ENCODE measurements around the gene TTC24. TPM values are rescaled to one million over a fixed set of nuclear protein-coding genes. Genes with fewer than 3 reads are reported as not detected.
"Not testable (repeated sequence)": the region's sequence is repeated elsewhere in the genome, so short reads cannot be mapped to it uniquely, and the experiment has no call there.

The TTC24 gene
- total and polyA plus RNA-seq, 4 donors = 0.36 TPM; not detected in 3

DNA sequence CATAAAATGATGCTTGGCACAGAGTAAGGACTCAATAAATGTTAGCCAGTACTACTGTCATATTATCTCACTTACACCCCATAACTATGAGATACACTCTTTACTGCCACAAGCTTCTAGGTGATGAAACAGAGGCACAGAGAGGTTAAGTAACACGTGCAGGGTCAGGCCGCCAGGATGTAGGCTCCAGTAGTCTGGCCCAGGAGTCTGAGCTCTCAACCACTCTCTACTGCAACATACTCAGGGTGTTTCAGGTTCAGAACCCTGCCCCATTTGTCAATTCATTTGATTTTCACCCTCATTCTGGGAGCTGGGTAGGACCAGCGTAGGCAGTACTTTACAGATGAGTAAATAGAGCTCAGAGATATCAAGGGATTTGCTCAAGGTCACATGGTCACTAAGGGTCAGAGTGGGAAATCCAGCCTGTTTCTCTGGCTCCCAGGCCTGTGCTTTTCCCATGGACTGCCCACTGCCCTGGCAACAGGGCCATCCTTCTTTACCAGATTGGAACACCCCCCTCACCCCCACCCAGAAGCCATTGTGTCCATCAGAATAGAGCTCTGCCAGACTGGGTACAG lies 28.4 kb upstream of the TTC24 start:
- DNase-seq = no peak
- Histone ChIP-seq H3K27me3 (ENCODE audit: control insufficient read depth in 1 of 2, insufficient read depth in 2 of 2, low read length in 1 of 2) (no peaks in the 10 kb centered on the region), H3K36me3 (ENCODE audit: control insufficient read depth in 1 of 2, insufficient read depth in 2 of 2, low read length in 1 of 2) (no peaks in the 10 kb centered on the region), H3K4me3 (ENCODE audit: low read length in 2 of 2) (no peak overlapping the region), H3K4me1 (ENCODE audit: control insufficient read depth in 1 of 2, insufficient read depth in 2 of 2, low read length in 2 of 2) (no peaks in the 10 kb centered on the region), H3K9me3 (ENCODE audit: control insufficient read depth, low read length) (no peaks in the 10 kb centered on the region), H3K27ac (ENCODE audit: low read depth in 1 of 2, low read length in 2 of 2) (no peak overlapping the region)
- intact Hi-C loops (cut with DNase I) = no loop called here
- 93 to 94% methylated on average over 3 of the region's 3 CpGs for WGBS, 2 donors
- no peak for ATAC-seq (ENCODE audit: low FRiP score)

DNA sequence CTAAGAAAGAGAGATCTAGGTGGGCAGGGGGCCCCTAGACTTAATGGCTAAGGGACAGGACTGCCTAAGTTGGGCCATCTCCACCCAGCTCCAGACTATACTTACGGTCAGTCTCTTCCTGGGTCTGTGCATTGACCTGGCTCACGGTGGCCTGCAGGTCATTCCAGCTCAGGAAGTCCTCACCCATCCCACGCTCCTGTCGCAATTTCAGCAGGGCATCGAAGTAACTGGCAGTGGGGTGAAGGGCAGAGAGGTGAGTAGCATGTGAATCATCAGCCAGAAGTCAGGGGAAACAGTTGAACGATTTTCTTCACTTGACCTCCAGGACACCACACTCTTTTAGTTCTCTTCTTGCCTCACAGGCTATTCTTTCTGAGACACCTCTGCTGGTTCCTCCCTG lies 27.7 kb upstream of the TTC24 start:
- intact Hi-C loops (cut with DNase I) = no loop called here
- no peak overlapping the region for H3K4me3 ChIP-seq (ENCODE audit: low read length in 2 of 2)
- no peaks in the 10 kb centered on the region for H3K27me3 ChIP-seq (ENCODE audit: control insufficient read depth in 1 of 2, insufficient read depth in 2 of 2, low read length in 1 of 2)
- no peaks in the 10 kb centered on the region for H3K9me3 ChIP-seq (ENCODE audit: control insufficient read depth, low read length)
- WGBS, 2 donors = 96 to 97% methylated on average over 6 of the region's 6 CpGs
- no peaks in the 10 kb centered on the region for H3K36me3 ChIP-seq (ENCODE audit: control insufficient read depth in 1 of 2, insufficient read depth in 2 of 2, low read length in 1 of 2)
- H3K27ac ChIP-seq (ENCODE audit: low read depth in 1 of 2, low read length in 2 of 2) = no peak overlapping the region
- no peaks in the 10 kb centered on the region for H3K4me1 ChIP-seq (ENCODE audit: control insufficient read depth in 1 of 2, insufficient read depth in 2 of 2, low read length in 2 of 2)
- no peak for ATAC-seq (ENCODE audit: low FRiP score)
- DNase-seq = peak in 1 of 2 donors; percentile 6

DNA sequence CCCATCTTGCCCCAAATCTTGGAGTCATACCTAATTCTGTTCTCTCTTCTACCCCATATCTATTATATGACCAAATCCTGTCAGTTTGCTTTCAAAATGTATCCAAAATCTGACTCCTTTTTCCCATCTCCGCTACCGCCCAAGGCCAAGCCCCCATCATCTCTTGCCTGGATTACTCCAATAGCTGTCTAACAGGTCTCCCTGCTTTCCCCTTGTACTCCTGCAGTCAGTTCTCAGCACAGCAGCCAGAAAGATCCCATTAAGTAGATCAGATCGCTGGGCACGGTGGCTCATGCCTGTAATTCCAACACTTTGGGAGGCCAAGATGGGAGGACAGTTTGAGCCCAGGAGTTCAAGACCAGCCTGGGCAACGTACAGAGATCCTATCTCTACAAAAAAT lies 27.0 kb upstream of the TTC24 start:
- no peak overlapping the region for H3K4me3 ChIP-seq (ENCODE audit: low read length in 2 of 2)
- WGBS, 2 donors = 76 to 77% methylated on average over 5 of the region's 5 CpGs
- intact Hi-C loops (cut with DNase I) = no loop called here

DNA sequence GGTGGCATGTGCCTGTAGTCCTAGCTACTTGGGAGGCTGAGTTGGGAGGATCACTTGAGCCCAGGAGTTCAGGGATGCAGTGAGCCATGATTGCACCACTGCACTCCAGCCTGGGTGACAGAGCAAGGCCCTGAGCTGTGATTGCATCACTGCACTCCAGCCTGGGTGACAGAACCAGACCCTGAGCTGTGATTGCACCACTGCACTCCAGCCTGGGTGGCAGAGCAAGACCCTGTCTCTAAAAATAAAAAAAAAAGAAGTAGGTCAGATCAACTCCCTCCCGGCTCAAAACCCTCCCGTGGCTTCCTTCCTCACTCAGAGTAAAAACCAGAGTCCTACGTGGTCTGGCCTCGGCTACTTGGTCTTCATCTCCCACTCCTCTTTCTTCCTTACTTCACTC lies 26.6 kb upstream of the TTC24 start:
- peak in 1 of 2 donors; percentile 72 for DNase-seq
- H3K4me1 ChIP-seq (ENCODE audit: control insufficient read depth in 1 of 2, insufficient read depth in 2 of 2, low read length in 2 of 2); intact Hi-C loops (cut with DNase I); H3K36me3 ChIP-seq (ENCODE audit: control insufficient read depth in 1 of 2, insufficient read depth in 2 of 2, low read length in 1 of 2); H3K27me3 ChIP-seq (ENCODE audit: control insufficient read depth in 1 of 2, insufficient read depth in 2 of 2, low read length in 1 of 2); H3K4me3 ChIP-seq (ENCODE audit: low read length in 2 of 2); H3K9me3 ChIP-seq (ENCODE audit: control insufficient read depth, low read length); H3K27ac ChIP-seq (ENCODE audit: low read depth in 1 of 2, low read length in 2 of 2): not testable (repeated sequence)
- 95 to 100% methylated on average over 4 of the region's 4 CpGs for WGBS, 2 donors
- peak; percentile 39 for ATAC-seq (ENCODE audit: low FRiP score)

More for the DNA sequence above, 27.0 kb upstream of the TTC24 start:
- Histone ChIP-seq H3K4me1 (ENCODE audit: control insufficient read depth in 1 of 2, insufficient read depth in 2 of 2, low read length in 2 of 2) (no peaks in the 10 kb centered on the region), H3K9me3 (ENCODE audit: control insufficient read depth, low read length) (no peaks in the 10 kb centered on the region), H3K27me3 (ENCODE audit: control insufficient read depth in 1 of 2, insufficient read depth in 2 of 2, low read length in 1 of 2) (no peaks in the 10 kb centered on the region), H3K27ac (ENCODE audit: low read depth in 1 of 2, low read length in 2 of 2) (no peak overlapping the region), H3K36me3 (ENCODE audit: control insufficient read depth in 1 of 2, insufficient read depth in 2 of 2, low read length in 1 of 2) (no peaks in the 10 kb centered on the region)
- no peak for DNase-seq
- ATAC-seq (ENCODE audit: low FRiP score) = no peak

DNA sequence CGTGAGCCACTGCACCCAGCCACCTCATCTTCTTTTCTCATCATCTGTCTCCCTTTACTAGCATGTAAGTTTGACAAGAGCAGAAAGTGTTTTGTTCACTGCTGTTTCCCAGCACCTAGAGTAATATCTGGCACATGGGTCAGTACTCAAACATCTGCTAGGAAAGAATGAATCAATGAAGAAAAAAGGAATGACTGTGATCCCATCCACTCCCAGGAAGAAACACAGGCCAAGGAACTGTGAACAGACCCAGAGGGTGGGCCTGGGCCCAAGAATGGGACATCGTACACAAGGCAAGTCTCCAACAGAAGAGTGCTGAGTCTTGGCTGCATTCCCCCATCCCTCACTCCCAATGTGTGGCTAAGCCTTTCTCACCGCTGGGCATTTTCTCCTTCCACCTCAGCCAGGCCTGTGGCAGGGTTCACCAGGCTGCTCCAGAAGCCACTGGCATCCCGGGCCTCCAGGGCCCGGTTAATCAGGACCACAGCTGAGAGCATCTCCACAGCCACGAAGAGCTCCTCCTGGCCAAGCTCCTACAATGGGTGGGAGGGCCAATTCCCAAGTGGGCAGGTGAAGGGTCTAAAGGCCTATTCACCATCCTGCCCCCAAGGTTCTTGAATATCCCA lies 25.6 kb upstream of the TTC24 start:
- Histone ChIP-seq H3K4me1 (ENCODE audit: control insufficient read depth in 1 of 2, insufficient read depth in 2 of 2, low read length in 2 of 2) (no peaks in the 10 kb centered on the region), H3K27ac (ENCODE audit: low read depth in 1 of 2, low read length in 2 of 2) (no peak overlapping the region), H3K27me3 (ENCODE audit: control insufficient read depth in 1 of 2, insufficient read depth in 2 of 2, low read length in 1 of 2) (no peaks in the 10 kb centered on the region), H3K9me3 (ENCODE audit: control insufficient read depth, low read length) (no peaks in the 10 kb centered on the region), H3K36me3 (ENCODE audit: control insufficient read depth in 1 of 2, insufficient read depth in 2 of 2, low read length in 1 of 2) (no peaks in the 10 kb centered on the region), H3K4me3 (ENCODE audit: low read length in 2 of 2) (no peak overlapping the region)
- ATAC-seq (ENCODE audit: low FRiP score) (no peak), DNase-seq (no peak)
- WGBS, 2 donors = 90 to 93% methylated on average over 6 of the region's 6 CpGs
- intact Hi-C loops (cut with DNase I) = no loop called here

DNA sequence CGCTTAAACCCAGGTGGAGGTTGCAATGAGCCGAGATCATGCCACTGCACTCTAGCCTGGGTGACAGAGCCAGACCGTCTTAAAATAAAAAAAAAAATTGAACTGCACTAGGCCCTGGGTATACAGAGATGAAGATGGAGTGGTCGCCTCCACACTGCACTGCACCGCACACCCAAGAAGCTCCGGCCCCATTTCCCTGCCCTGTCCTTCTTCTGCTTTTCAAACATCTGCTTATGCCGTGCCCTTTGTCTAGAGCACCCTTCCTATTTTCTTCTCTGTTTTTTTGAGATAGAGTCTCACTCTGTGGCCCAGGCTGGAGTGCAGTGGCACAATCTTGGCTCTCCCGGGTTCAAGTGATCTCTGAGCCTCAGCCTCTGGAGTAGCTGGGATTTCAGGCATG lies 24.6 kb upstream of the TTC24 start:
- Histone ChIP-seq H3K27me3 (ENCODE audit: control insufficient read depth in 1 of 2, insufficient read depth in 2 of 2, low read length in 1 of 2) (no peaks in the 10 kb centered on the region), H3K4me3 (ENCODE audit: low read length in 2 of 2) (no peak overlapping the region), H3K4me1 (ENCODE audit: control insufficient read depth in 1 of 2, insufficient read depth in 2 of 2, low read length in 2 of 2) (no peaks in the 10 kb centered on the region), H3K9me3 (ENCODE audit: control insufficient read depth, low read length) (no peaks in the 10 kb centered on the region), H3K27ac (ENCODE audit: low read depth in 1 of 2, low read length in 2 of 2) (no peak overlapping the region), H3K36me3 (ENCODE audit: control insufficient read depth in 1 of 2, insufficient read depth in 2 of 2, low read length in 1 of 2) (no peaks in the 10 kb centered on the region)
- intact Hi-C loops (cut with DNase I) = no loop called here
- 82 to 85% methylated on average over 8 of the region's 8 CpGs for WGBS, 2 donors
- peak in 1 of 2 donors; percentile 12 for DNase-seq
- no peak for ATAC-seq (ENCODE audit: low FRiP score)

DNA sequence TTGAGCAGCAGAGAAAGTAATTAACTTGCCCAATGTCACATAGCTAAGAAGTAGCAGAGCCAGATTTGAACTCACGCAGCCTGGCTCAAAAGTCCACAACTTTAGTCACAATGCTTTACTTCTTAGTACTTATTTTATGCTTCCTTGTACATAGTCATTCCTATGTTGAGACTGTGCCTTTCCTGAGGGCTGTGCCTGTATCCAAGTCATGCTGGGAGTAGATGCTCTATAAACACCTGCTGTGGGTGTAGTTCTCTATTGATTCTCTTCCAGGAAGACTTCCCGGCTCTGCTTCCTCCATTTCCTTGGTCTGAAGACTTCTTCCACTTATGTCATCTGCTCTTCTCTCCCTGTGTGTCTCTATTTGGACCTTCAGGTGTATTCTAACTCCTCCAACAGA lies 23.8 kb upstream of the TTC24 start:
- Histone ChIP-seq H3K4me3 (ENCODE audit: low read length in 2 of 2) (no peak overlapping the region), H3K9me3 (ENCODE audit: control insufficient read depth, low read length) (no peaks in the 10 kb centered on the region), H3K4me1 (ENCODE audit: control insufficient read depth in 1 of 2, insufficient read depth in 2 of 2, low read length in 2 of 2) (no peaks in the 10 kb centered on the region), H3K27me3 (ENCODE audit: control insufficient read depth in 1 of 2, insufficient read depth in 2 of 2, low read length in 1 of 2) (no peaks in the 10 kb centered on the region), H3K27ac (ENCODE audit: low read depth in 1 of 2, low read length in 2 of 2) (no peak overlapping the region), H3K36me3 (ENCODE audit: control insufficient read depth in 1 of 2, insufficient read depth in 2 of 2, low read length in 1 of 2) (no peaks in the 10 kb centered on the region)
- WGBS, 2 donors = 63 to 92% methylated on average over 2 of the region's 2 CpGs
- intact Hi-C loops (cut with DNase I) = no loop called here
- ATAC-seq (ENCODE audit: low FRiP score) = no peak
- DNase-seq = no peak

DNA sequence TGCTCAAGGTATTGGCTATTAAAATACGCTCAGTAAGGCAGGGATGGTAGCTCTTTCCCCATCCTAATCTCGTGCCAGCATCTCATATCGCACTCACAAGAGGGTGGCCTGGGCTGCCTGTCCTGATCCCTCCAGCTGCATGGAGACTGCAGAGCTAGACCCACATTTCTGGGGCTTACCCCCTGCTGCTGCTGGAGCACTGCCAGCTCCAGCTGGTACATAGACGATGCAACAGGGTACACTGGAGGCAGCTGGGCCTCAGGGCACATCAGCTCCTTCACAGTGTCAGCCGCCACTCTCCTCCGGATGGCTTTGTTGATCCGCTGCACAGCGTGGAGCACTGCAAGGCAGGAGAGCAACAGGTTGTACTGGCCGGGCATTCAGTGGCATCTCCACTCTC lies 23.2 kb upstream of the TTC24 start:
- Histone ChIP-seq H3K9me3 (ENCODE audit: control insufficient read depth, low read length) (no peaks in the 10 kb centered on the region), H3K36me3 (ENCODE audit: control insufficient read depth in 1 of 2, insufficient read depth in 2 of 2, low read length in 1 of 2) (no peaks in the 10 kb centered on the region), H3K27ac (ENCODE audit: low read depth in 1 of 2, low read length in 2 of 2) (no peak overlapping the region), H3K4me1 (ENCODE audit: control insufficient read depth in 1 of 2, insufficient read depth in 2 of 2, low read length in 2 of 2) (no peaks in the 10 kb centered on the region), H3K27me3 (ENCODE audit: control insufficient read depth in 1 of 2, insufficient read depth in 2 of 2, low read length in 1 of 2) (no peaks in the 10 kb centered on the region), H3K4me3 (ENCODE audit: low read length in 2 of 2) (no peak overlapping the region)
- WGBS, 2 donors = 84% methylated on average over 9 of the region's 9 CpGs
- intact Hi-C loops (cut with DNase I) = no loop called here
- no peak for ATAC-seq (ENCODE audit: low FRiP score)
- peak in 1 of 2 donors; percentile 18 for DNase-seq

DNA sequence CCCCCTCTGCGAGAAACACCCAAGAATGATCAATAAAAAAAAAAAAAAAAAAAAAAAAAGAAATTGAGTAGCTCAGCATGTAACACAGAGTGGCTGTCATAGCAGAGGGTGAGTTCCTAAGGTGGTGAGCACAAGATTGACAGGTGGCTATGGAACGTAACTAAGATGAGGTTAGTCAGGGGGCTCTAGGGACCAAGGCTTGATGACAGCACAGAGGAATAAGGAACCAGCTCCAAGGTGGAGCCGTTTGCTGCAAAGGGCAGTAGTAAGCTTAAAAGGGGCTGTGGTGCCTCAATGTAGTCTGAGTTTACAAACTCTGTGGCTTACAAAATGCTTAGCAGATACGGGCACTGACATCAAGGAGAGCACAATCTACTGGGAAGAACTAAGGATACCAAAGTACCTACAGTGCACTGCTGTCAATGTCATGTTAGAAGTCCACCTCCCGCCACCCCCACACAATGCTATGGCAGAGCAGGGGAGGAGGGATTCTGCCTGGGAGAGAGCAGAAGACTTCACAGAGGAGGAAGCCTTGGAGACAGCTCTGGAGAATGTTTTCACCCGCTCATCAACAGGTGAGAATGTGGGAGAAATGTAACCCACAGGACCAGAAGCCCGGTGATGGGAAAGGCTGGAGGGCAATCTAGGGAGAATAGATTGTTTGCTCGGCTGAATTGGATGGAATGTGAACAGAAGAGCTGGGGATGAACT lies 20.3 kb upstream of the TTC24 start:
- no peaks in the 10 kb centered on the region for H3K27me3 ChIP-seq (ENCODE audit: control insufficient read depth in 1 of 2, insufficient read depth in 2 of 2, low read length in 1 of 2)
- ATAC-seq (ENCODE audit: low FRiP score) (no peak), DNase-seq (no peak)
- no peaks in the 10 kb centered on the region for H3K4me1 ChIP-seq (ENCODE audit: control insufficient read depth in 1 of 2, insufficient read depth in 2 of 2, low read length in 2 of 2)
- no peaks in the 10 kb centered on the region for H3K9me3 ChIP-seq (ENCODE audit: control insufficient read depth, low read length)
- no peak overlapping the region for H3K27ac ChIP-seq (ENCODE audit: low read depth in 1 of 2, low read length in 2 of 2)
- 87 to 91% methylated on average over 7 of the region's 8 CpGs for WGBS, 2 donors
- H3K36me3 ChIP-seq (ENCODE audit: control insufficient read depth in 1 of 2, insufficient read depth in 2 of 2, low read length in 1 of 2) = no peaks in the 10 kb centered on the region
- intact Hi-C loops (cut with DNase I) = no loop called here
- H3K4me3 ChIP-seq (ENCODE audit: low read length in 2 of 2) = no peak overlapping the region

Data from aorta (tissue), 5 donors.